SU-DHL-6 (cell line): ENCODE results near the gene KIF16B.

Experiments
- CTCF ChIP-seq: fragments of 200-600 bp; sonication (generic); IDR thresholded peaks from one replicate; pipeline ENCODE4 v1.5.1; 2017; ENCODE audit warnings: antibody characterized with exemption, mild to moderate bottlenecking, low read length, moderate library complexity; ENCODE audit not compliant: insufficient read depth, poor library complexity, severe bottlenecking
- EZH2phosphoT487 ChIP-seq: fragments of 200-600 bp; sonication (generic), shearing (Covaris generic); conservative IDR thresholded peaks from 2 replicates; pipeline ENCODE4 v1.6.1; 2018; ENCODE audit warnings: mild to moderate bottlenecking, antibody characterized with exemption, low read length, moderate library complexity, mixed read lengths

- no peak for TF ChIP-seq CTCF
- no peak for TF ChIP-seq EZH2phosphoT487
Observed at GRCh38 chr20:16526433-16527380, 46.5 kb downstream of the KIF16B start.
